ENCODE data around the gene TBCB. TPM values are rescaled to one million over a fixed set of nuclear protein-coding genes. Genes with fewer than 3 reads are reported as not detected.

The TBCB gene
- total and polyA plus RNA-seq, 2 donors (not counting 3 experiments of a cell fraction or from before 2014, with no cell fraction given), result 178 to 363 TPM

GRCh38 chr19:36086326-36086725 lies 28.9 kb upstream of the TBCB start:
- intact Hi-C loops (cut with micrococcal nuclease) (no loop called here), dilution Hi-C loops (cut with MboI; ENCODE audit: extremely low pct_ligation_motif_present, low sequenced_read_pairs) (no loop called here)
- no peak overlapping the region for H3K4me3 ChIP-seq (replicated peaks in 1 of 3; ENCODE audit: insufficient read depth in 1 of 3, low read depth in 1 of 3, low read length in 3 of 3)
- H4K20me1 ChIP-seq (replicated peaks; ENCODE audit: control insufficient read depth, extremely low read depth, insufficient read depth, low read length), result no peaks in the 10 kb centered on the region
- no peak overlapping the region for H3K9ac ChIP-seq (replicated peaks; ENCODE audit: extremely low read depth, insufficient read depth, low read length)
- H3K4me2 ChIP-seq (ENCODE audit: insufficient read depth, low read length), result no peak overlapping the region
- DNase-seq (ENCODE audit: low read depth, low spot score), result no peak
- CTCF ChIA-PET, result interaction anchor here (0.6 kb wide), 1 partner anchor 16 kb away, joined by 3 read pairs; no protein-coding TSS in a partner anchor
- H3K4me1 ChIP-seq (ENCODE audit: control insufficient read depth, extremely low read depth, insufficient read depth, low read length), result no peaks in the 10 kb centered on the region
- peaks cover 7 to 10% of the 10 kb centered on the region in 2 experiments for H3K36me3 ChIP-seq (ENCODE audit: control insufficient read depth in 2 of 2, extremely low read depth in 1 of 2, insufficient read depth in 2 of 2, low read length in 2 of 2)
- H3K79me2 ChIP-seq (ENCODE audit: control insufficient read depth, insufficient read depth, low read length), result no peaks in the 10 kb centered on the region
- FAIRE-seq, result no peak
- no peak overlapping the region for H3K27ac ChIP-seq (ENCODE audit: insufficient read depth, low read depth, low read length)
- no peaks in the 10 kb centered on the region for H3K9me3 ChIP-seq (replicated peaks; ENCODE audit: control insufficient read depth, insufficient read depth, low read length)
- H3K27me3 ChIP-seq (ENCODE audit: control insufficient read depth in 2 of 2, insufficient read depth in 2 of 2, low read length in 2 of 2), result no peaks in the 10 kb centered on the region
- TF ChIP-seq POLR2AphosphoS5 (IDR thresholded peaks at IDR 0.05; ENCODE audit: insufficient read depth, low read depth, low read length), result no peak
- no peaks in the 10 kb centered on the region for H3K9me1 ChIP-seq (replicated peaks; ENCODE audit: control insufficient read depth, extremely low read depth, insufficient read depth, low read length)
- no TSS peak for BruUV-seq (replicated peaks)
- no peak overlapping the region for H2AFZ ChIP-seq (ENCODE audit: low read depth, low read length)
- POLR2A ChIA-PET, result no interaction called here

- ChIA-PET CTCF (no interaction called here), POLR2A (no interaction called here)
- intact Hi-C loops (cut with micrococcal nuclease), result no loop called here
- DNase-seq (ENCODE audit: low read depth, low spot score) (no peak), FAIRE-seq (no peak)
- Histone ChIP-seq H3K4me1 (ENCODE audit: control insufficient read depth, extremely low read depth, insufficient read depth, low read length) (no peaks in the 10 kb centered on the region), H3K4me3 (replicated peaks in 1 of 3; ENCODE audit: insufficient read depth in 1 of 3, low read depth in 1 of 3, low read length in 3 of 3) (no peak overlapping the region), H3K36me3 (ENCODE audit: control insufficient read depth in 2 of 2, extremely low read depth in 1 of 2, insufficient read depth in 2 of 2, low read length in 2 of 2) (peaks cover 3 to 5% of the 10 kb centered on the region in 2 experiments), H3K4me2 (ENCODE audit: insufficient read depth, low read length) (no peak overlapping the region), H2AFZ (ENCODE audit: low read depth, low read length) (no peak overlapping the region), H3K9me3 (replicated peaks; ENCODE audit: control insufficient read depth, insufficient read depth, low read length) (no peaks in the 10 kb centered on the region), H3K79me2 (ENCODE audit: control insufficient read depth, insufficient read depth, low read length) (no peaks in the 10 kb centered on the region), H3K9me1 (replicated peaks; ENCODE audit: control insufficient read depth, extremely low read depth, insufficient read depth, low read length) (no peaks in the 10 kb centered on the region), H3K9ac (replicated peaks; ENCODE audit: extremely low read depth, insufficient read depth, low read length) (no peak overlapping the region), H3K27ac (ENCODE audit: insufficient read depth, low read depth, low read length) (no peak overlapping the region), H3K27me3 (ENCODE audit: control insufficient read depth in 2 of 2, insufficient read depth in 2 of 2, low read length in 2 of 2) (no peaks in the 10 kb centered on the region), H4K20me1 (replicated peaks; ENCODE audit: control insufficient read depth, extremely low read depth, insufficient read depth, low read length) (no peaks in the 10 kb centered on the region)
- TF ChIP-seq POLR2A (IDR thresholded peaks at IDR 0.05; ENCODE audit: low read depth, low read length) (no peak), JUN (IDR thresholded peaks at IDR 0.05; ENCODE audit: borderline replicate concordance, insufficient read depth, insufficient read length, low read depth) (no peak), GATA2 (IDR thresholded peaks at IDR 0.05; ENCODE audit: insufficient read depth, insufficient read length, low read depth, low read length) (no peak), FOS (IDR thresholded peaks at IDR 0.05; ENCODE audit: borderline replicate concordance, insufficient read depth, low read length) (no peak)
- no TSS peak for BruUV-seq (replicated peaks)
- dilution Hi-C loops (cut with MboI; ENCODE audit: extremely low pct_ligation_motif_present, low sequenced_read_pairs), result no loop called here
These were observed 25.4 kb upstream of the TBCB start for GRCh38 chr19:36089847-36090246.

All from endothelial cell of umbilical vein (primary cell).